ENCODE measurements around the gene BAX. TPM values are rescaled to one million over a fixed set of nuclear protein-coding genes. Genes with fewer than 3 reads are reported as not detected.

The BAX gene
- total and polyA plus RNA-seq, 9 of the 15 experiments (the other 6 are each of a cell fraction or from before 2014, with no cell fraction given), result 3.2 to 95.4 (median 44.5) TPM

GRCh38 chr19:48966541-48967345 lies 12.1 kb downstream of the BAX start (continued):
- TF ChIP-seq MGA (IDR thresholded peaks at IDR 0.05) (no peak), ZNF609 (CRISPR knock-in tag; IDR thresholded peaks at IDR 0.05; ENCODE audit: borderline replicate concordance) (no peak; the same call in 1 of the 2 replicates), POLR2G (IDR thresholded peaks at IDR 0.05; ENCODE audit: low read depth, low read length) (no peak), CBFA2T2 (conservative IDR thresholded peaks at IDR 0.05) (peak; percentile 14; the same call in 1 of the 2 replicates), E2F6 (IDR thresholded peaks at IDR 0.05; ENCODE audit: borderline replicate concordance in 1 of 2, extremely low read depth in 1 of 2, insufficient read depth in 1 of 2, insufficient read length in 1 of 2, low read depth in 1 of 2, low read length in 1 of 2, poor library complexity in 1 of 2, severe bottlenecking in 1 of 2) (no peak), HOXB6 (CRISPR knock-in tag; IDR thresholded peaks at IDR 0.05; ENCODE audit: borderline replicate concordance) (no peak), TEAD1 (CRISPR knock-in tag; IDR thresholded peaks at IDR 0.05) (no peak), CREBBP (IDR thresholded peaks at IDR 0.05; ENCODE audit: low read depth, low read length) (no peak)
